Stromal cell of bone marrow (primary cell): ENCODE results near the gene PYGO1.
A peak's percentile ranks its signal among the peaks of the same experiment; 100 is the strongest.
"Not testable (repeated sequence)": the region's sequence is repeated elsewhere in the genome, so short reads cannot be mapped to it uniquely, and the experiment has no call there.

Source experiments
- DNase-seq: peaks from one replicate; pipeline ENCODE4 v3.0.0-alpha.2; 2012; ENCODE audit warnings: low read depth

The PYGO1 gene

GRCh38 chr15:55588070-55588814 lies at the start of gene PYGO1:
Gene PYGO1 (minus strand): TSS chr15:55588345. CDS start chr15:55587883, 462 bp downstream.
- peak; percentile 30 for DNase-seq

GRCh38 chr15:55637086-55637485 lies 48.9 kb upstream of the PYGO1 start:
- DNase-seq, result no peak

- no peak for DNase-seq
Measured at GRCh38 chr15:55633731-55634130, 45.6 kb upstream of the PYGO1 start.

- DNase-seq, result no peak
Measured at GRCh38 chr15:55632434-55632833, 44.3 kb upstream of the PYGO1 start.

GRCh38 chr15:55630858-55631257 lies 42.7 kb upstream of the PYGO1 start:
- no peak for DNase-seq

- no peak for DNase-seq
Measured at GRCh38 chr15:55628369-55628730, 40.2 kb upstream of the PYGO1 start.

- peak; percentile 90 for DNase-seq
Measured at GRCh38 chr15:55627730-55628368, 39.7 kb upstream of the PYGO1 start.

- DNase-seq, result no peak
Measured at GRCh38 chr15:55619783-55620182, 31.6 kb upstream of the PYGO1 start.

- no peak for DNase-seq
Measured at GRCh38 chr15:55618387-55618786, 30.2 kb upstream of the PYGO1 start.

GRCh38 chr15:55615445-55615844 lies 27.3 kb upstream of the PYGO1 start:
- DNase-seq, result no peak

- no peak for DNase-seq
Measured at GRCh38 chr15:55613727-55614126, 25.6 kb upstream of the PYGO1 start.

GRCh38 chr15:55606214-55606613 lies 18.1 kb upstream of the PYGO1 start:
- no peak for DNase-seq

- no peak for DNase-seq
Measured at GRCh38 chr15:55601374-55601773, 13.2 kb upstream of the PYGO1 start.

GRCh38 chr15:55599439-55599838 lies 11.3 kb upstream of the PYGO1 start:
- no peak for DNase-seq

- DNase-seq, result not testable (repeated sequence)
Measured at GRCh38 chr15:55593019-55593418, 4.9 kb upstream of the PYGO1 start.

GRCh38 chr15:55590788-55591187 lies 2.6 kb upstream of the PYGO1 start:
- no peak for DNase-seq

GRCh38 chr15:55589287-55589686 lies 1.1 kb upstream of the PYGO1 start:
- DNase-seq, result no peak

- DNase-seq, result no peak
Measured at GRCh38 chr15:55588815-55589115, 620 bp upstream of the PYGO1 start.

- DNase-seq, result peak; percentile 23
Measured at GRCh38 chr15:55587321-55588069, 650 bp downstream of the PYGO1 start.

GRCh38 chr15:55586808-55587207 lies 1.3 kb downstream of the PYGO1 start:
- DNase-seq, result no peak

- DNase-seq, result no peak
Measured at GRCh38 chr15:55576943-55577342, 11.2 kb downstream of the PYGO1 start.

GRCh38 chr15:55574096-55574495 lies 14.0 kb downstream of the PYGO1 start:
- no peak for DNase-seq

- DNase-seq, result no peak
Measured at GRCh38 chr15:55573224-55573623, 14.9 kb downstream of the PYGO1 start.
